ENCODE results near the gene ERCC2. TPM values are rescaled to one million over a fixed set of nuclear protein-coding genes. Genes with fewer than 3 reads are reported as not detected.
"Not testable (repeated sequence)": the region's sequence is repeated elsewhere in the genome, so short reads cannot be mapped to it uniquely, and the experiment has no call there.

Gene ERCC2
- total RNA-seq, 1 experiment from 2014 or later = 27.7 TPM

GRCh38 chr19:45340899-45341453, 29.4 kb downstream of the ERCC2 start:
- H3K36me3 ChIP-seq = no peaks in the 10 kb centered on the region
- H3K9me3 ChIP-seq (replicated peaks) = no peaks in the 10 kb centered on the region
- H3K4me1 ChIP-seq = no peaks in the 10 kb centered on the region
- no peak overlapping the region for H3K27ac ChIP-seq
- no peak for DNase-seq
- no peak overlapping the region for H3K4me3 ChIP-seq
- H3K27me3 ChIP-seq = 0 out of 2 replicates have a peak, but pooled peaks cover 3% of the 10 kb centered on the region

DNA sequence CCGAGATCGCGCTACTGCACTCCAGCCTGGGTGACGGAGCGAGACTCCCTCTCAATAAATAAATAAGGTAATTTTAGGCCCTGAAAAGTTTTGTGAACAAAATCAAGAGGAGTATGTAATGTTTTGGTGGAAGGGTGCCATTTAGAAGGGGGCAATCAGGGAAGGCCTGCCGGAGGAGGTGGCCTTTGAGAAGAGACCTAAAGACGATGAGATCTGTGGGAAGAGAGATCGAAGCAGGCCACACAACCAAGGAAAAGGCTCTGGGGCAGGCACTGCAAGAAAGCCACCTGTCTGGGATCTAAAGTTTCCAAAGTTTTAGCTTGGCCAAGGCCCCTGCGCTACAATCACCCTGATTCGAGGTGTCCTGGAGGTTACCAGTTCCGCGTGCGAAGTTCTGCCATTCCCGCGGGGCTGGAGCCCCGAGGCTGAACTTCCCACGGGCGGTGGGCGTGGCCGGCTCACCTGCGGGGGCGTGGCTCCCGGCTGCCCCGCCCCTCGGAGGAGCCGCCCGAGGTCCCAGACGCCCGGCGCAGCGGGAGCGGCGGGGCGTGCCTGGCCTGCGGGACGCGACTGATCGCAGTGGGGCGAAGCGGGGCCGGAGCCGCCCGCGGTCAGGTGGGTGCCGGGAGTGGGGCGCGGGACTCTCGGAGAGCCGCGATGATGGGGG, 30.0 kb downstream of the ERCC2 start, which contains the start of gene KLC3:
Gene KLC3, plus strand, starts transcription at position 519 of the 667 bp plus-strand sequence. CDS start 4,792 bp downstream, outside the sequence.
- Histone ChIP-seq H3K27me3 (0 out of 2 replicates have a peak, but pooled peaks cover 3% of the 10 kb centered on the region), H3K36me3 (no peaks in the 10 kb centered on the region), H3K4me1 (no peaks in the 10 kb centered on the region), H3K9me3 (replicated peaks) (no peaks in the 10 kb centered on the region), H3K27ac (no peak within 1 kb of the TSS), H3K4me3 (no peak within 1 kb of the TSS)
- DNase-seq = no peak

DNA sequence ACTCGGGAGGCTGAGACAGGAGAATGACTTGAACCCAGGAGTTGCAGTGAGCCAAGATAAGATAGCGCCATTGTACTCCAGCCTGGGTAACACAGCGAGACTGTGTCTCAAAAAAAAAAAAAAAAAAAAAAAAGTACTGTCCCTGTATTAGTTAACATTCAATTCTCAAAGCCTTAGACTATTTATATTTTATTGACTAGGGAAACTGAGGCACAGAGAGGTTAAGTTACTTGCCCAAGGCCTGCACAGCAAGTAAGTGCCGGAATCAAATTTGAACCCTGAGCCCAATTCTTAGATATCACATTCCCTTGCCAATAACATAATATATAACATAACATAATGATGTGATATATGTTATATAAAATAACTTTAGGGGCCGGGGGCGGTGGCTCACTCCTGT, 30.7 kb downstream of the ERCC2 start:
- H3K4me1 ChIP-seq = no peaks in the 10 kb centered on the region
- H3K4me3 ChIP-seq = no peak overlapping the region
- no peak overlapping the region for H3K27ac ChIP-seq
- no peak for DNase-seq
- H3K27me3 ChIP-seq = no peaks in the 10 kb centered on the region
- no peaks in the 10 kb centered on the region for H3K36me3 ChIP-seq
- no peaks in the 10 kb centered on the region for H3K9me3 ChIP-seq (replicated peaks)

DNA sequence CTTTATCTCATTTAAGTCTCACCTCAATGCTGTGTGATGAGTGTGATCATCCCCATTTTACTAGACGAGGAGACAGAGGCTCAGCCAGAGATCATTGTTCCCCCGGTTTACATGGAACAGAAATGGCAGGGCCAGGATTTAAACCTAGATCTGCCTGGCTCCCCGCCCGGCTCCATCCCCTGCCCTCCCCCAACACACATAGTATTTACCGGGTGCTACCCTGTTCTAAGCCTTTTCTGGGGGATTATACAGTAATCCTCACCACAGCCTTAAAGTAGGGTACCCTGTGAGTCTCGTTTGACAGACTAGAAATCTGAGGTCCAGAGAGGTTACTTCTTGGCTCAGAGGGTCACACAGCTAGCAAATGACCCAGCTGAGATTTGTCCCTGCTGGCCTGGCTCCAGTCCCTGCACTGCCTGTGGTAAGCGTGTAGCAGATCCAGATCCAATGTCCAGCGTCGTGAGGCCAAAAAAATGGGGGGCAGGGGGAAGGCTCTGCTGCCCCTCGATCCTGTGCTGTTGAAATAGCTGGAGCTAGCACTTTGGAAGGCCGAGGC, 33.6 kb downstream of the ERCC2 start:
- Histone ChIP-seq H3K36me3 (no peaks in the 10 kb centered on the region), H3K9me3 (replicated peaks) (no peaks in the 10 kb centered on the region), H3K27me3 (no peaks in the 10 kb centered on the region), H3K4me1 (no peaks in the 10 kb centered on the region), H3K27ac (no peak overlapping the region), H3K4me3 (no peak overlapping the region)
- no peak for DNase-seq

DNA sequence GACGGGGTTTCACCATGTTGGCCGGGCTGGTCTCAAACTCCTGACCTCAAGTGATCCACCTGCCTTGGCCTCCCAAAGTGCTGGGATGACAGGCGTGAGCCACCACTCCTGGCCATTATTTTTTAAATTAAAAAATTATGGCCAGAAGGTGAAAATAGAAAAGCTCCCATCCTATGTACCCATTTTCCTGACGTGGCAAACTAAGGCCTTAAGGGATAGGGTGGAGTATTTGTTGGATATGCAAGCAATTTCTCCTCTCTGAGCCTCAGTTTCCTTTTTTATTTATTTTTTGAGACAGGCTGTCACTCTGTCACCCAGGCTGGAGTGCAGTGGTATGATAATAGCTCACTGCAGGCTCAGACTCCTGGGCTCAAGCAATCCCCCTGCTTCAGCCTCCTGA, 35.5 kb downstream of the ERCC2 start:
- not testable (repeated sequence) for H3K36me3 ChIP-seq; DNase-seq; H3K27me3 ChIP-seq; H3K4me1 ChIP-seq; H3K4me3 ChIP-seq; H3K27ac ChIP-seq; H3K9me3 ChIP-seq (replicated peaks)

DNA sequence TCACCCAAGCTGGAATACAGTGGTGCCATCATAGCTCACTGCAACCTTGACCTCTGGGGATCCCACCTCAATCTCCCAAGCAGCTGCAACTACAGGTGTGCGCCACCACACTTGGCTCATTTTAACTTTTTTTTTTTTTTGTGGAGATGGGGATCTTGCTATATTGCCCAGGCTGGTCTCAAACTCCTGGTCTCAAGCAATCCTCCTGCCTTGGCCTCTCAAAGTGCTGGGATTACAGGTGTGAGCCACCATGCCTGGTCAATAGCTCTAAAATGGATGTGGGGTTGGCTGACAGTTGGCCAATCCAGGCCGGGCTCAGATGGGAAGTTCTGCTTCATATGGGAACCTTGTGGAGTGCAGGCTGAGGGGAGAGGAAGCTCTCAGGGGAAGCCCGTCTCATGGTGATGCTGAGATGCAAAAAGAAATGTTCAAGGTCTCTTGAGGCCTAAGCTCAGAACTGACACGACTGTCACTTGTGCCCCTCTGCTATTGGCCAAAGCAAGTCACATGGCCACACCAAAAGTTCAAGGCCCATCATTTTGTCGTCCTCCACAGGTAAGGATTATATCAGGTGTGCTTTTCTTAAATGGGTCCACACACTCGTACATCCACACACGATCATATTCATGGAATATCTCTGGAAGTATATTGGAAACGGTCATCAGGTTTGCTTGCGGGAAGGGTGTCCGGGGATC, 36.6 kb downstream of the ERCC2 start:
- Histone ChIP-seq H3K27ac (no peak overlapping the region), H3K27me3 (no peaks in the 10 kb centered on the region), H3K9me3 (replicated peaks) (no peaks in the 10 kb centered on the region), H3K4me3 (no peak overlapping the region), H3K4me1 (no peaks in the 10 kb centered on the region), H3K36me3 (no peaks in the 10 kb centered on the region)
- no peak for DNase-seq

DNA sequence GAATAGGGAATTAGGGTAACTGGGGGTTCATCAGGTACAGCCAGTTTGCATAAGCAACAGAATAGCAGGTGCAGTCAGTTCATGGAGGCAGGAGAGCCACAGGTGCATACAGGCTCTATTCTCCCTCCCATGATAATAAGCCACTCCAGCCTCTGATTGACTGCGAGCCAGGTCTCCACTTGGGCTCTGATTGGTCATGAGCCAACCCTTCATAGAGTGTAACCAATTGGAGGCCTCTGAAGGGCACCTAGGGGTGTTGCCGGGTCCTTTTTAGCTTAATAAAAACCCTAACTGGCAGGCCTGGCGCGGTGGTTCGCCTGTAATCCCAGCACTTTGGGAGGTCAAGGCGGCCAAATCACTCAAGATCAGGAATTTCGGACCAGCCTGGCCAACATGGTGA, 39.0 kb downstream of the ERCC2 start:
- H3K27me3 ChIP-seq = no peaks in the 10 kb centered on the region; the same call in 1 of the 2 replicates
- H3K27ac ChIP-seq = no peak overlapping the region
- no peaks in the 10 kb centered on the region for H3K9me3 ChIP-seq (replicated peaks)
- no peak for DNase-seq
- no peaks in the 10 kb centered on the region for H3K4me1 ChIP-seq
- H3K36me3 ChIP-seq = no peaks in the 10 kb centered on the region
- no peak overlapping the region for H3K4me3 ChIP-seq

DNA sequence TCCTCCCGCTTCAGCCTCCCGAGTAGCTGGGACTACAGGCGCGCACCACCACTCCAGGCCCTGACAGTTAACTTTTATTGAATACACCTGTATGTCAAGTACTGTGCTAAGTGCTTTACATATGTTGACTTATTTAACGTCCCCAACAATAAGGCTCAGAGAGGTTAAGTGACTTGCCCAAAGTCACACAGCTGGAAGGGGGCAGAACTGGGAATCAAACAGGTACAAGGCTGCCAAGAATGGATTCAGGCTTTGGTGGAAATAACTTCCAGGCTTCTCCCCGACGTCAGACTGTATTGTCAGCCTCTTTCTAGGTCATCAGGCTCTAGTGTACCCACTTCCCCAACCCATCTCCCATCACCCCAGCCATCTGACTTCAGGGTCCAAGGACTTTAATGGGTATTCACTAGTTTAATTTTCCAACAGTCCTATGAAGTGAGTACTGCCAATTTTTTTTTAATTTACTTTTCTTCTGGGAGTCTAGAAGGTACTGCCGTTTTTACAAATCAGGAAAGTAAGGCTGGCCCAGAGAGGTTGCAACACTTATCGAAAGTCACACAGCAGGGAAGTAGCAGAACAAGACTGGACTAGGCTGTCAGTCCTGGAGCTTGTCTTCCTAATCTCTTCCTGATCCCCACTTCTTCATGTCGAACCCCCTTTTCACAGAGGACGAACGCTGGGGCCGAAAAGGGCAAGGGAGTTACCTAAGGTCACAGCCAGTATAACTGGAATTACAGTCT, 42.8 kb downstream of the ERCC2 start:
- peaks cover 6% of the 10 kb centered on the region for H3K27me3 ChIP-seq
- H3K4me3 ChIP-seq = no peak overlapping the region
- no peak overlapping the region for H3K27ac ChIP-seq
- no peaks in the 10 kb centered on the region for H3K36me3 ChIP-seq
- no peaks in the 10 kb centered on the region for H3K9me3 ChIP-seq (replicated peaks)
- no peak for DNase-seq
- H3K4me1 ChIP-seq = peaks cover 9% of the 10 kb centered on the region; the same call in 1 of the 2 replicates

GRCh38 chr19:45324349-45324907, 45.9 kb downstream of the ERCC2 start:
- Histone ChIP-seq H3K27ac (no peak overlapping the region), H3K4me3 (no peak overlapping the region)

GRCh38 chr19:45323671-45324081, 46.7 kb downstream of the ERCC2 start:
- peak; percentile 53 to 57 for DNase-seq
- Histone ChIP-seq H3K4me1 (peaks cover 21% of the 10 kb centered on the region), H3K4me3 (peak overlapping the region; percentile 34), H3K27ac (no peak overlapping the region), H3K27me3 (peaks cover 6% of the 10 kb centered on the region), H3K36me3 (no peaks in the 10 kb centered on the region), H3K9me3 (replicated peaks) (no peaks in the 10 kb centered on the region)

More at GRCh38 chr19:45324349-45324907, 45.9 kb downstream of the ERCC2 start:
- H3K36me3 ChIP-seq = no peaks in the 10 kb centered on the region
- peaks cover 6% of the 10 kb centered on the region for H3K27me3 ChIP-seq
- peaks cover 21% of the 10 kb centered on the region for H3K4me1 ChIP-seq
- H3K9me3 ChIP-seq (replicated peaks) = no peaks in the 10 kb centered on the region
- no peak for DNase-seq

- H3K27ac ChIP-seq = no peak within 1 kb of the TSS
- peak within 1 kb of the TSS; percentile 34 for H3K4me3 ChIP-seq
- H3K36me3 ChIP-seq = no peaks in the 10 kb centered on the region
- no peak for DNase-seq
- H3K9me3 ChIP-seq (replicated peaks) = no peaks in the 10 kb centered on the region
- H3K4me1 ChIP-seq = peaks cover 21% of the 10 kb centered on the region
- peaks cover 6% of the 10 kb centered on the region for H3K27me3 ChIP-seq
Observed at GRCh38 chr19:45322744-45323281, 47.6 kb downstream of the ERCC2 start, which contains the start of gene CKM. TSS of gene CKM (minus strand) at chr19:45322875. CDS start at chr19:45319713, 3,162 bp downstream.

- H3K27ac ChIP-seq = no peak overlapping the region
- no peak overlapping the region for H3K4me3 ChIP-seq
Observed at GRCh38 chr19:45322311-45322710, 48.1 kb downstream of the ERCC2 start.

DNA sequence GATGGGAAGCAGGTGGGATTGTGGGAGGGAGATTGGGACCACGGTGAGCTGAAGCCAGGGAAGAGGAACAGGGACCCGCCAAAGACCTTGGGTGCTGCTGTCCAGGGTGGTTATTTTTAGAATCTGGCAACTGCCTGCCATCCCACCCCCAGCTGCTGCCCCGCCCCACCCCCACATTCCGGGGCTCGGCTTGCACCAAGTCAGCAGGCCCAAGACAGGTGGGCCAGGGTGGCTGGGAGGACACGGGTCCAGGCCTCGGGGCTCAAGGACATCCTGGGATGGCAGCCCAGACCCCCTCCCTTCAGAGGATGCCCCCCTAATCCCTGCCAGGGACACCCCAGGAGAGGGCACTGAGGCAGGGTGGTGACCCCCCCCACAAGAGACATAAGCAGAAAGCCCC, 48.5 kb downstream of the ERCC2 start:
- no peak overlapping the region for H3K4me3 ChIP-seq

More at GRCh38 chr19:45322311-45322710, 48.1 kb downstream of the ERCC2 start:
- Histone ChIP-seq H3K4me1 (peaks cover 21% of the 10 kb centered on the region), H3K9me3 (replicated peaks) (no peaks in the 10 kb centered on the region), H3K27me3 (peaks cover 6% of the 10 kb centered on the region), H3K36me3 (no peaks in the 10 kb centered on the region)
- DNase-seq = peak; percentile 37 to 46

More for the DNA sequence above, 48.5 kb downstream of the ERCC2 start:
- no peaks in the 10 kb centered on the region for H3K9me3 ChIP-seq (replicated peaks)
- H3K27me3 ChIP-seq = peaks cover 6% of the 10 kb centered on the region
- peaks cover 21% of the 10 kb centered on the region for H3K4me1 ChIP-seq
- no peaks in the 10 kb centered on the region for H3K36me3 ChIP-seq
- DNase-seq = peak; percentile 59 to 65
- no peak overlapping the region for H3K27ac ChIP-seq

All from SJCRH30 (cell line).